HG03439 (cell line): Measurements from ENCODE around the gene FGF5.
"Not testable (repeated sequence)": the region's sequence is repeated elsewhere in the genome, so short reads cannot be mapped to it uniquely, and the experiment has no call there.

Source experiments
- ATAC-seq: cut with Tn5 transposase; IDR thresholded peaks from one replicate; pipeline ENCODE4 v1.9.1; 2021; ENCODE audit warnings: mild to moderate bottlenecking, moderate library complexity; ENCODE audit not compliant: unreplicated experiment

Gene FGF5

GRCh38 chr4:80294206-80294605, 27.7 kb downstream of the FGF5 start:
- no peak for ATAC-seq

DNA sequence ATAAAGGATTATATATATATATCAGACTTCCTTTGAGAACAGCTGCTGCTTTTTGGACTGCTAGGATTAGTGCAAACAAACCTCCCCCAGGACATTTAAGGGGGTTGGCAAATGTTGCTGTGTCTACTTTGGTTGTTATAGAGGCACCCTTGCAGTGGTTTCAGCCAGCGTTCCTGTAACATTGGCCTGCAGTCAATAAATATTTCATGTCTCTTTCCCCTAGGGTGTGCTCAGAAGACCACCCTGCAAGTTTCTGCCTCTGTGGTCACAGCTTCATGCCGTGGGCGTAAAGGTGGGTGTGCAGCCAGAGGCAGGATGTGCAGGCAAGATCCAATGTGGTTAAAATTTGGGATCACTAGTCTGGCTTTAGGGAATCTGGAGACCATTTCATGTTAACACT, 28.9 kb downstream of the FGF5 start:
- ATAC-seq = no peak

- no peak for ATAC-seq
These were observed 29.4 kb downstream of the FGF5 start for GRCh38 chr4:80295826-80296225.

DNA sequence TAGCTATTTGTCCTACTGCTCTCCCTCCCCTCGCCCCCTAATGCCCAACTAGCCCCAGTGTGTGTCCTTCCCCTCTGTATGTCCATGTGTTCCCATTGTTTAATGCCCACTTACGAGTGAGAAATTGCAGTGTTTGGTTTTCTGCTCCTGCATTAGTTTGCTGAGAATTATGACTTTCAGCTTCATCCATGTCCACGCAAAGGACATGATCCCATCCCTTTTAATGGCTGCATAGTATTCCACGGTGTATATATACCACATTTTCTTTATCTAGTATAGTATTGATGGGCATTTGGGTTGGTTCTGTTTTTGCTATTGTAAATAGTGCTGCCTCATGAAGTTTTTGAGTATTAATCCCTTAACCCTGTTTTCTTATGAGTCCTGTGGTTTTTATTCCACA, 35.4 kb downstream of the FGF5 start:
- no peak for ATAC-seq

GRCh38 chr4:80302616-80303223, 36.3 kb downstream of the FGF5 start:
- no peak for ATAC-seq

- ATAC-seq = no peak
These were observed 39.0 kb downstream of the FGF5 start for GRCh38 chr4:80305466-80305865.

DNA sequence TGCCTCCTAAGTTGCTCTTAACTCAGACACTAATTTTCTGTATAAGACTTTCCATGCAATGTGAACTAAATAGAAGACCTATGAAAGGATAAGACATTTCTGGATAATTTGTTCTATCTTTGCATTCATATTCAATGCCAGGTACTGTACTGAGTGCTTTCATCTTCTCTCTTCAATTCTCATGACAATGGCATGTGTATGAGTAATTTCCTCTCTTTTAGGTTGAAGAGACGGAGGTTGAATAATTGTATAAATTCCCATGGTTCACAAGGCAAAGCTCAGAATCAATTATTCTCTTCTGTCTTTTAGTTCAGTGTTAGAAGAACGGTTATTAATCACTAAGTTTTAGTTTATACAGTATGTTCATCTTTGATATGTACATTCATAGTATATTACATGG, 39.8 kb downstream of the FGF5 start:
- no peak for ATAC-seq

GRCh38 chr4:80307183-80307735, 40.8 kb downstream of the FGF5 start:
- ATAC-seq = no peak

DNA sequence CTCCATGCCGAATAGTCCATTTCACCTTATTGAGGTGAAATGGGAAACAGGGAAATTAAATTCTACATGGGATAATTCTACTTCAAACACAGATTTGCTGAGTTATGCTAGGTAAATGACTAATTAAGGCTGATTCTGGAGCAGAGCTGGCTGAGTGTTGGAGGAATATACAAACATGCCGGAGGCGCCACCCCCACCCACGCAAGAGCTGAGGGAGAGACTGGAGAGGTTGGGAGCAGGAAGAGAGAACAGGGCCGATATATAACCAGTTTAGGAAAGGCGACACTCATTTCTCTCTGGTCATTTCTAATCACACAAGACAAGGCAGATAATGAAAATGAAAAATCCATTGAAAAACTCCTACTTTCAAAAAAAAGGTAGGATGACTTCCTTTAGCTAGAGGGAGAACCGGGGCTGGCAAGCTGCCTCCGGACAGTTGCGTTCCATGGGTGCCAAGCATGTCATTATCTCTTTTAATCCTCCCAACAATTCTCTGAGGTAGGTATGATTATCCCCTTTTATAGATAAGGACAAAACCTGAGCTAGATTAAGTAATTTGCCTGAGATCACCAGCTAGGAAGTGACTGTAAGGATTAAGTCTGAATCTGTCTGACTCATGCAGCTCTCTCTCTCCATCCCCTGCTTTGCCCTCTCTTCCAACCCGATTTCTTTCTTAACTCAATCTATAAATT, 41.5 kb downstream of the FGF5 start:
- ATAC-seq = no peak

DNA sequence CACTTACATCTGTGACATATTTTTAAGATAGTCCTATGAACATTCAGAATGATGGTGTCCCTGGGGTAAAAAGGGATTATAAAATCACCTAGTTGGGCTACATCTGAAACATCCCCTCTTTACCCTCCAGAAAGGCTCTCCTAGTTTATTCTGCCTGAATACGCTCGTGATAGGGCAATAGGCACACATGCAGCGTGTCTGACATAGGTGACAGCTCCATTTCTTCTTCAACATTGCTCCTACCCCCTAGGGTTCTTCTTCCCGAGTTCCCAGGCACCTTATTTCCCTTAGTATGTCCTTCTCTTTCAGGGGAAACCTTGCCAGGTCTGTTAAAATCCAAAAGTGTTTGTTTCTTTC, 42.0 kb downstream of the FGF5 start:
- no peak for ATAC-seq

DNA sequence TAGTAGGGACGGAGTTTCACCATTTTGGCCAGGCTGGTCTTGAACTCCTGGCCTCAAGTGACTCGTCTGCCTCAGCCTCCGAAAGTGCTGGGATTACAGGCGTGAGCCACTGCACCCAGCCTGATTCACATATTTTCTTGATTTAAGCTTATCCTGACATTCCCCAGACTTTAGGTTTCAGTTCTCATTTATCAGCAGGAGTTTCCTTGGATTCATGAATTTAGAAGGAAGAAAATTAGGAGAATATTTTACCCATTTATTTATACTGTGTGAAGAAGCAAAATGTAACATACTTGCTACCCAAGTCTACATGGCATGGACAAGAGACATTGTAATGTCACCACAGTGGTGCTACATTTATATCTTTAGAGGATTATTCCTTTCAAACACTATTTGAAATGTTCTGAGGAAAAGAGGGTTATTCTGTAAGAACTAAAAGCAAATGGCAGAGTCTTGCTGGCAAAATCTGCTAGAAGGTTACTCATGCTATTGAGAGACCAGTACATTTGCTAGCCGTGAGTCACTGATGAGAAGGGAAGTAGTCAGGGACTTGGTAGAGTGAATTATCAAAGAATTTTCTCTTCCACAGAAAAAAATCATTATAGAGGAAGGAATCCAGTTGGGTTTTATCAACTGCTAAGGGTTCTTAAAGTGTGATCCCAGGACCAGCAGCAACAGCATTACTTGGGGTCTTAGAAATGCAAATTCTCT, 43.0 kb downstream of the FGF5 start:
- ATAC-seq = no peak

DNA sequence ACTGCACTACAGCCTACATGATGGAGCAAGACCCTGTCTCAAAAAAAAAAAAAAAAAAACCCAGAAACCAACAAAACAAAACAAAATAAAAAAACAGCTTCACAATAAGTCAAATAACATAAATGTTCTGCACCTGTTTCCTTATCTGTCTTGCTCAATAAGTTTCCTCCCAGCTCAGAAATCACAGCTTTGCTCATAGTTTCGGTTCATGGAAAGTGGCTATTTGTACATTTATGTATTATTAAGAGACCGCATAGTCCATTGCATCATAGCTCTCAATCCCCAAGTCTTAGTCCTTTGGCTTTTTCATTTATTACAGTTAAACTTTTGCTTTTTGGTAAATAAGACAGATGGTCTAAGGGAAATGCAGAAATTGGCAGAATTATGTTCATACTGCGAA, 44.7 kb downstream of the FGF5 start:
- no peak for ATAC-seq

DNA sequence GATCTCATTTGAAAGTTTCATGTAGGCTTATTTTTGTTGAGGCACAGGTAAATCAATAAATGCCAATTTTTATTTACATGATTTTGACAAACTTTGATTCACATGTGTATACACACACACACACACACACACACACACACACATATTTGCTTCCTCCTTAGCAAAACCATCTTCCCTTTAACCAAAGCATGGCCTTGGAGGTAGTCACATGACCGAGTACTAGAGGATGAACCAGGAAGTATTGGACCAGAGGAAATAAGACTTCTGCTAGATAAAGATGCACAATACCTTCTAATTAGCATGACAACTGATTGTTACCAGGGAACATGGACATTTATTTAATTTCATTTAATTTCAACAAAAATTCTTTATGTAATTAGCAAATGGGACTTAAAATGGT, 45.7 kb downstream of the FGF5 start:
- no peak for ATAC-seq

GRCh38 chr4:80313627-80314026, 47.2 kb downstream of the FGF5 start:
- ATAC-seq = no peak

- not testable (repeated sequence) for ATAC-seq
These were observed 49.4 kb downstream of the FGF5 start for GRCh38 chr4:80315848-80316247.

- ATAC-seq = no peak
These were observed 54.9 kb downstream of the FGF5 start for GRCh38 chr4:80321341-80321740.

- ATAC-seq = no peak
These were observed 55.3 kb downstream of the FGF5 start for GRCh38 chr4:80321776-80322175.

- ATAC-seq = no peak
These were observed 56.3 kb downstream of the FGF5 start for GRCh38 chr4:80322716-80323115.

DNA sequence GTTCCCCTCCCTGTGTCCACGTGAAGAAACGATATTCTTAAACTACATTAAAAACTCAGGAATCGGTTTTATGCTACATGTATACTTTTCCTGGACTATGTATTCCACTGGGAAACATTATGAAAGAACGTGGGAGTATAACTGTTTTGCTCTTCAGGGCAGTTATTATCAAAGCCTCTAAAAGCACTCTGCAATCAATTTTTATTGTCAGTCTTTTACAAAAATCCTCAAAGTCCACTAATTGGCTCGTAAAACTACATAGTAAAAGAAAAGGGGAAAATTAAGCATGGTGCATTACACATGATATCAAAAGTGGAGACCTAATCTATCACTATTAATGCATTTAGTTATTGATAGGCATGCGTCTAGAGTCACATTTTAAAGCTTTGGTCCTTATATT, 57.7 kb downstream of the FGF5 start:
- no peak for ATAC-seq

GRCh38 chr4:80331693-80332092, 65.2 kb downstream of the FGF5 start:
- no peak for ATAC-seq

- no peak for ATAC-seq
These were observed 66.7 kb downstream of the FGF5 start for GRCh38 chr4:80333121-80333520.

- no peak for ATAC-seq
These were observed 68.1 kb downstream of the FGF5 start for GRCh38 chr4:80334568-80334967.
